Erythroblast (primary cell): ENCODE data around the gene ERAL1.
A peak's percentile ranks its signal among the peaks of the same experiment; 100 is the strongest.

ENCODE experiments used
- DNase-seq, 2 experiments: peaks; one replicate each; lab custom pipeline; 2025; lab: John Stamatoyannopoulos, UW
- GATA1 ChIP-seq: IDR thresholded peaks from 2 replicates; pipeline ENCODE4 v1.6.1; 2011; ENCODE audit warnings: low read depth, mild to moderate bottlenecking, control low read depth, low read length, moderate library complexity
- POLR2A ChIP-seq: IDR thresholded peaks from 2 replicates; pipeline ENCODE4 v1.6.1; 2011; ENCODE audit warnings: mild to moderate bottlenecking, low read length

Gene ERAL1

GRCh38 chr17:28906276-28906675, 51.5 kb downstream of the ERAL1 start:
- TF ChIP-seq POLR2A: no peak
- no peak for TF ChIP-seq GATA1
- DNase-seq: peak in 1 of 2 experiments; percentile 57

- peak; percentile 82 to 85 for DNase-seq
- TF ChIP-seq POLR2A (peak; percentile 59), GATA1 (no peak)
Measured at GRCh38 chr17:28906706-28907438, 52.1 kb downstream of the ERAL1 start.

GRCh38 chr17:28907709-28908475, 53.1 kb downstream of the ERAL1 start:
- DNase-seq: peak; percentile 61 to 79
- TF ChIP-seq POLR2A: no peak
- no peak for TF ChIP-seq GATA1

- no peak for TF ChIP-seq GATA1
- TF ChIP-seq POLR2A: no peak
- DNase-seq: no peak
Measured at GRCh38 chr17:28908640-28909167, 53.9 kb downstream of the ERAL1 start.

GRCh38 chr17:28910534-28910933, 55.7 kb downstream of the ERAL1 start:
- no peak for DNase-seq
- TF ChIP-seq GATA1: no peak
- no peak for TF ChIP-seq POLR2A
